Endothelial cell of umbilical vein (primary cell): Measurements from ENCODE around the gene LPAR6.

Experiments used
- JUN ChIP-seq: IDR thresholded peaks from 2 replicates; pipeline ENCODE4 v1.6.1; 2011; ENCODE audit warnings: borderline replicate concordance, low read depth; ENCODE audit not compliant: insufficient read length, insufficient read depth
- POLR2A ChIP-seq: IDR thresholded peaks from 2 replicates; pipeline ENCODE4 v1.6.1; 2012; ENCODE audit warnings: low read depth, mild to moderate bottlenecking, control low read depth, low read length
- POLR2AphosphoS5 ChIP-seq: IDR thresholded peaks from 2 replicates; pipeline ENCODE4 v1.6.1; 2012; ENCODE audit warnings: low read depth, mild to moderate bottlenecking, control low read depth, low read length, moderate library complexity; ENCODE audit not compliant: insufficient read depth
- TF ChIP-seq, protein P1 (sequence below), 2 donors: IDR thresholded peaks; 1 replicate in 1 of 2; 2 replicates in 1 of 2; pipeline ENCODE4 v1.5.1; 2011; ENCODE audit warnings: low read length in 2 of 2, mild to moderate bottlenecking in 2 of 2, moderate library complexity in 2 of 2, control low read depth in 1 of 2, inconsistent platforms in 1 of 2, low read depth in 1 of 2; ENCODE audit not compliant: insufficient read depth in 1 of 2; ENCODE audit errors: extremely low read depth in 1 of 2

DNA sequence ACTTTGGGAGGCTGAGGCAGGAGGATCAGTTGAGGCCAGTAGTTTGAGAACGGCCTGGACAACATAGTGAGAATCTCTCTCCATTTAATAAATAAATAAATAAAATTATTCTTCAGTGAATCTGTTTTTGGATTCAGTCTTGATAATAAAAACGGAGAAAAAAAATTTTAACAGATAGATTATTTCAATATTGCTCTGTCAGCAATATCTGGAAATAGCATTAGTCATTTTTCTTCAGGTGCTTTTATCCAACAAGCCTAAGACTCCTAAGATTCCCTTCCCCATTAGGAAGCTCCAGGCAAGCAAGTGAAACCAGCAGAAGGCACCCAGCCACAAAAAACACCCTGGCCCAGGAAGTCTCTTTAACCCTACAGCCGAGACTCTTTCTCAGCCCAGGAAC lies 21.3 kb upstream of the LPAR6 start:
- TF ChIP-seq, protein P1, sequence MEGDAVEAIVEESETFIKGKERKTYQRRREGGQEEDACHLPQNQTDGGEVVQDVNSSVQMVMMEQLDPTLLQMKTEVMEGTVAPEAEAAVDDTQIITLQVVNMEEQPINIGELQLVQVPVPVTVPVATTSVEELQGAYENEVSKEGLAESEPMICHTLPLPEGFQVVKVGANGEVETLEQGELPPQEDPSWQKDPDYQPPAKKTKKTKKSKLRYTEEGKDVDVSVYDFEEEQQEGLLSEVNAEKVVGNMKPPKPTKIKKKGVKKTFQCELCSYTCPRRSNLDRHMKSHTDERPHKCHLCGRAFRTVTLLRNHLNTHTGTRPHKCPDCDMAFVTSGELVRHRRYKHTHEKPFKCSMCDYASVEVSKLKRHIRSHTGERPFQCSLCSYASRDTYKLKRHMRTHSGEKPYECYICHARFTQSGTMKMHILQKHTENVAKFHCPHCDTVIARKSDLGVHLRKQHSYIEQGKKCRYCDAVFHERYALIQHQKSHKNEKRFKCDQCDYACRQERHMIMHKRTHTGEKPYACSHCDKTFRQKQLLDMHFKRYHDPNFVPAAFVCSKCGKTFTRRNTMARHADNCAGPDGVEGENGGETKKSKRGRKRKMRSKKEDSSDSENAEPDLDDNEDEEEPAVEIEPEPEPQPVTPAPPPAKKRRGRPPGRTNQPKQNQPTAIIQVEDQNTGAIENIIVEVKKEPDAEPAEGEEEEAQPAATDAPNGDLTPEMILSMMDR (IDR thresholded peaks at IDR 0.05; ENCODE audit: extremely low read depth in 1 of 2, insufficient read depth in 1 of 2, low read depth in 1 of 2, low read length in 2 of 2) = no peak
- TF ChIP-seq POLR2AphosphoS5 = no peak
- TF ChIP-seq POLR2A = no peak
- no peak for TF ChIP-seq JUN
